ENCODE measurements around the gene PCDHGB6.
A peak's percentile ranks its signal among the peaks of the same experiment; 100 is the strongest.
"Not testable (repeated sequence)": the region's sequence is repeated elsewhere in the genome, so short reads cannot be mapped to it uniquely, and the experiment has no call there.

The PCDHGB6 gene

DNA sequence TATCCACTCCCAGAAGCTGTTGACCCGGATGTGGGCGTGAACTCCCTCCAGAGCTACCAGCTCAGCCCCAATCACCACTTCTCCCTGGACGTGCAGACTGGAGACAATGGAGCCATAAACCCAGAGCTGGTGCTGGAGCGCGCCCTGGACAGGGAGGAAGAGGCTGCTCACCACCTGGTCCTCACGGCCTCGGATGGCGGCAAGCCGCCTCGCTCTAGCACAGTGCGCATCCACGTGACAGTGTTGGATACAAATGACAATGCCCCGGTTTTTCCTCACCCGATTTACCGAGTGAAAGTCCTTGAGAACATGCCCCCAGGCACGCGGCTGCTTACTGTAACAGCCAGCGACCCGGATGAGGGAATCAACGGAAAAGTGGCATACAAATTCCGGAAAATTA is 14.6 kb upstream of the PCDHGB6 start:
- no peak overlapping the region for H3K27ac ChIP-seq (ENCODE audit: low read depth, low read length)
- H3K9me3 ChIP-seq (ENCODE audit: control insufficient read depth, insufficient read depth, low read depth, low read length) = peaks cover 78% of the 10 kb centered on the region
- H3K4me1 ChIP-seq (ENCODE audit: control insufficient read depth, insufficient read depth, low read length) = no peaks in the 10 kb centered on the region
- no peak overlapping the region for H3K4me3 ChIP-seq (ENCODE audit: low read depth, low read length)
- H3K36me3 ChIP-seq (ENCODE audit: control insufficient read depth, insufficient read depth, low read length) = peaks cover 35% of the 10 kb centered on the region
- peaks cover 4% of the 10 kb centered on the region; the same call in 1 of the 2 replicates for H3K27me3 ChIP-seq (ENCODE audit: control insufficient read depth, insufficient read depth, low read length)
- H3K9ac ChIP-seq (ENCODE audit: low read length) = no peak overlapping the region

- H3K27me3 ChIP-seq (ENCODE audit: control insufficient read depth, insufficient read depth, low read length); H3K27ac ChIP-seq (ENCODE audit: low read depth, low read length); H3K4me1 ChIP-seq (ENCODE audit: control insufficient read depth, insufficient read depth, low read length); H3K4me3 ChIP-seq (ENCODE audit: low read depth, low read length); H3K9ac ChIP-seq (ENCODE audit: low read length): not testable (repeated sequence)
- Histone ChIP-seq H3K9me3 (ENCODE audit: control insufficient read depth, insufficient read depth, low read depth, low read length) (peaks cover 78% of the 10 kb centered on the region), H3K36me3 (ENCODE audit: control insufficient read depth, insufficient read depth, low read length) (peaks cover 33% of the 10 kb centered on the region)
Measured at GRCh38 chr5:141394401-141395187, 13.2 kb upstream of the PCDHGB6 start.

GRCh38 chr5:141397756-141398551 is 9.9 kb upstream of the PCDHGB6 start, which contains the start of gene PCDHGB5:
PCDHGB5 (plus strand) TSS chr5:141397947; CDS start chr5:141398128, 181 bp downstream.
- not testable (repeated sequence) for H3K4me1 ChIP-seq (ENCODE audit: control insufficient read depth, insufficient read depth, low read length); H3K27me3 ChIP-seq (ENCODE audit: control insufficient read depth, insufficient read depth, low read length); H3K9ac ChIP-seq (ENCODE audit: low read length); H3K27ac ChIP-seq (ENCODE audit: low read depth, low read length)
- Histone ChIP-seq H3K36me3 (ENCODE audit: control insufficient read depth, insufficient read depth, low read length) (peaks cover 14% of the 10 kb centered on the region), H3K9me3 (ENCODE audit: control insufficient read depth, insufficient read depth, low read depth, low read length) (peaks cover 68% of the 10 kb centered on the region), H3K4me3 (ENCODE audit: low read depth, low read length) (peak within 1 kb of the TSS; percentile 40; the same call in 1 of the 2 replicates)

GRCh38 chr5:141398608-141399007 is 9.2 kb upstream of the PCDHGB6 start:
- Histone ChIP-seq H3K4me1 (ENCODE audit: control insufficient read depth, insufficient read depth, low read length) (no peaks in the 10 kb centered on the region), H3K9ac (ENCODE audit: low read length) (no peak overlapping the region), H3K9me3 (ENCODE audit: control insufficient read depth, insufficient read depth, low read depth, low read length) (peaks cover 67% of the 10 kb centered on the region)

GRCh38 chr5:141399555-141400258 is 8.1 kb upstream of the PCDHGB6 start:
- Histone ChIP-seq H3K27ac (ENCODE audit: low read depth, low read length) (no peak overlapping the region), H3K27me3 (ENCODE audit: control insufficient read depth, insufficient read depth, low read length) (no peaks in the 10 kb centered on the region), H3K9me3 (ENCODE audit: control insufficient read depth, insufficient read depth, low read depth, low read length) (peaks cover 65% of the 10 kb centered on the region), H3K4me3 (ENCODE audit: low read depth, low read length) (no peak overlapping the region), H3K9ac (ENCODE audit: low read length) (no peak overlapping the region), H3K36me3 (ENCODE audit: control insufficient read depth, insufficient read depth, low read length) (peaks cover 3% of the 10 kb centered on the region), H3K4me1 (ENCODE audit: control insufficient read depth, insufficient read depth, low read length) (no peaks in the 10 kb centered on the region)

More at GRCh38 chr5:141398608-141399007, 9.2 kb upstream of the PCDHGB6 start:
- H3K36me3 ChIP-seq (ENCODE audit: control insufficient read depth, insufficient read depth, low read length) = peaks cover 8% of the 10 kb centered on the region
- no peak overlapping the region for H3K4me3 ChIP-seq (ENCODE audit: low read depth, low read length)
- no peaks in the 10 kb centered on the region for H3K27me3 ChIP-seq (ENCODE audit: control insufficient read depth, insufficient read depth, low read length)
- H3K27ac ChIP-seq (ENCODE audit: low read depth, low read length) = no peak overlapping the region

DNA sequence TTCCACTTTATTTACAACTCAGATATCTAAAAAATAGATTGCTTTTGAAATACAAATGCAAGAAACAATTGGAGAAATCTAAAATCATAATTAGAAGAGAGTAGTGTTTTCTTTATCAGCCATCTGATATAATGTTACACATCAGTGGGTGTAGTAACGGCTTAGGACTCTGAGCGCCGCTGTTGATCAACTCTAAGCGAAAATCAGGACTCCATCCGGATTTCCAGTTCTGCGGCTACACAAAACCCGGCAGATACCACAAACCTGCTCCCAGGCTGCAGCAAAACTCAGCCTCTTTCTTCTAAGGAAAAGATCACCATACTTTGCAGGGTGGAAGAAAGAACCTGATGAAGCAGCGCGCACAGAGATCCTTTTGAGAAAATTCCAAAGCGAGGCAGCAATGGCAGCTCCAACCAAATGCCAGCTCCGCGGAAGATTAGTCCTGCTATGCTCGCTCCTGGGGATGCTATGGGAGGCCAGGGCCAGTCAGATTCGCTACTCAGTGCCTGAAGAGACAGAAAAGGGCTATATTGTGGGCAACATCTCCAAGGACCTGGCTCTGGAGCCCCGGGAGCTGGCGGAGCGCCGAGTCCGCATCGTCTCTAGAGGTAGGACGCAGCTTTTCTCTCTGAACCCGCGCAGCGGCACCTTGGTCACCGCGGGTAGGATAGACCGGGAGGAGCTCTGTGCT is 5.1 kb upstream of the PCDHGB6 start, which contains the start of gene PCDHGA9:
PCDHGA9 (plus strand) TSS at position 226 of the 691 bp plus-strand sequence; CDS start at position 401, 175 bp downstream.
- H3K4me3 ChIP-seq (ENCODE audit: low read depth, low read length) = no peak within 1 kb of the TSS
- H3K9ac ChIP-seq (ENCODE audit: low read length) = no peak within 1 kb of the TSS
- H3K36me3 ChIP-seq (ENCODE audit: control insufficient read depth, insufficient read depth, low read length) = peaks cover 3% of the 10 kb centered on the region
- H3K27me3 ChIP-seq (ENCODE audit: control insufficient read depth, insufficient read depth, low read length) = no peaks in the 10 kb centered on the region
- no peak within 1 kb of the TSS for H3K27ac ChIP-seq (ENCODE audit: low read depth, low read length)
- H3K9me3 ChIP-seq (ENCODE audit: control insufficient read depth, insufficient read depth, low read depth, low read length) = peaks cover 51% of the 10 kb centered on the region
- H3K4me1 ChIP-seq (ENCODE audit: control insufficient read depth, insufficient read depth, low read length) = no peaks in the 10 kb centered on the region

- Histone ChIP-seq H3K27me3 (ENCODE audit: control insufficient read depth, insufficient read depth, low read length) (peaks cover 3% of the 10 kb centered on the region), H3K9me3 (ENCODE audit: control insufficient read depth, insufficient read depth, low read depth, low read length) (peaks cover 48% of the 10 kb centered on the region), H3K36me3 (ENCODE audit: control insufficient read depth, insufficient read depth, low read length) (peaks cover 3% of the 10 kb centered on the region), H3K4me1 (ENCODE audit: control insufficient read depth, insufficient read depth, low read length) (no peaks in the 10 kb centered on the region), H3K9ac (ENCODE audit: low read length) (no peak overlapping the region), H3K27ac (ENCODE audit: low read depth, low read length) (no peak overlapping the region), H3K4me3 (ENCODE audit: low read depth, low read length) (no peak overlapping the region)
Measured at GRCh38 chr5:141403387-141403786, 4.4 kb upstream of the PCDHGB6 start.

- Histone ChIP-seq H3K36me3 (ENCODE audit: control insufficient read depth, insufficient read depth, low read length) (no peaks in the 10 kb centered on the region), H3K27me3 (ENCODE audit: control insufficient read depth, insufficient read depth, low read length) (peaks cover 17% of the 10 kb centered on the region), H3K9ac (ENCODE audit: low read length) (no peak overlapping the region), H3K4me3 (ENCODE audit: low read depth, low read length) (no peak overlapping the region), H3K9me3 (ENCODE audit: control insufficient read depth, insufficient read depth, low read depth, low read length) (peaks cover 24% of the 10 kb centered on the region), H3K27ac (ENCODE audit: low read depth, low read length) (no peak overlapping the region), H3K4me1 (ENCODE audit: control insufficient read depth, insufficient read depth, low read length) (no peaks in the 10 kb centered on the region)
Measured at GRCh38 chr5:141409598-141410306, 1.9 kb downstream of the PCDHGB6 start.

DNA sequence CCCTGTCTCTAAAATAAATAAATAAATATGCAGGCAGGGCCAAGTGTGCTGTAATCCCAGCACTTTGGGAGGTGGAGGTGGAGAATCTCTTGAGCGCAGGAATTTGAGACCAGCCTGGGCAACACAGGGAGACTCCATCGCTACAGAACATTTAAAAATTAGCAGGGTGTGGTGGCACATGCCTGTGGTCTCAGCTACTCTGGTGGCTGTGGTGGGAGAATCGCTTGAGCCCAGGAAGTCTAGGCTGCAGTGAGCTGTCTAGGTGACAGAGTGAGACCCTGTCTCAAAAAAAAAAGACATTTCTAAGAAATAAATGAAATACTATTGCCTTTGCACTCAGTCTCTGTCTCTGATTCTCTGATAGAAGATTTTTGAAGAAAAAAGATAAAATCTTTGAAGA is 3.8 kb downstream of the PCDHGB6 start:
- H3K27ac ChIP-seq (ENCODE audit: low read depth, low read length) = no peak overlapping the region
- H3K9ac ChIP-seq (ENCODE audit: low read length) = no peak overlapping the region
- no peaks in the 10 kb centered on the region for H3K4me1 ChIP-seq (ENCODE audit: control insufficient read depth, insufficient read depth, low read length)
- peaks cover 25% of the 10 kb centered on the region for H3K9me3 ChIP-seq (ENCODE audit: control insufficient read depth, insufficient read depth, low read depth, low read length)
- H3K4me3 ChIP-seq (ENCODE audit: low read depth, low read length) = no peak overlapping the region
- peaks cover 17% of the 10 kb centered on the region for H3K27me3 ChIP-seq (ENCODE audit: control insufficient read depth, insufficient read depth, low read length)
- no peaks in the 10 kb centered on the region for H3K36me3 ChIP-seq (ENCODE audit: control insufficient read depth, insufficient read depth, low read length)
